Measurements from ENCODE around the gene CASR.

DNA sequence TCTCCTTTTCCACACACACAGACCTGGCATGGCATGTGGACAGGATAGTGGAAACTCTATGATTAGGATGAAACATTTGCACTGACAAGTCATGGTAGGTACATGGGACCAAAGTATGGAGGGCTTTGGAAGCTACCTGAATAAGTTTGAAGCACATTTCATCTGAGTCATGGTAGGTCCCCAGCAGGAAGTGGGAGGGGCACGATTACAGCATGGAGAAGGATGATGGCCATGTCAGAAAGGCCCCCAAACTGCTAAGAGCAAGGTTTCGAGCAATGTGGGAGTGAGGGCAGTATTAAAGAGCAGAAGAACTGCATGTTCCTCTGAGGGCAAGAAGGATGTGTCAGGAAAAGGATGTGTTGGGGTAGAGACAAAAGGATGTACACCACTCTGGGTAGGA, 90.0 kb downstream of the CASR start:
- TF ChIP-seq, protein P1, sequence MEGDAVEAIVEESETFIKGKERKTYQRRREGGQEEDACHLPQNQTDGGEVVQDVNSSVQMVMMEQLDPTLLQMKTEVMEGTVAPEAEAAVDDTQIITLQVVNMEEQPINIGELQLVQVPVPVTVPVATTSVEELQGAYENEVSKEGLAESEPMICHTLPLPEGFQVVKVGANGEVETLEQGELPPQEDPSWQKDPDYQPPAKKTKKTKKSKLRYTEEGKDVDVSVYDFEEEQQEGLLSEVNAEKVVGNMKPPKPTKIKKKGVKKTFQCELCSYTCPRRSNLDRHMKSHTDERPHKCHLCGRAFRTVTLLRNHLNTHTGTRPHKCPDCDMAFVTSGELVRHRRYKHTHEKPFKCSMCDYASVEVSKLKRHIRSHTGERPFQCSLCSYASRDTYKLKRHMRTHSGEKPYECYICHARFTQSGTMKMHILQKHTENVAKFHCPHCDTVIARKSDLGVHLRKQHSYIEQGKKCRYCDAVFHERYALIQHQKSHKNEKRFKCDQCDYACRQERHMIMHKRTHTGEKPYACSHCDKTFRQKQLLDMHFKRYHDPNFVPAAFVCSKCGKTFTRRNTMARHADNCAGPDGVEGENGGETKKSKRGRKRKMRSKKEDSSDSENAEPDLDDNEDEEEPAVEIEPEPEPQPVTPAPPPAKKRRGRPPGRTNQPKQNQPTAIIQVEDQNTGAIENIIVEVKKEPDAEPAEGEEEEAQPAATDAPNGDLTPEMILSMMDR (conservative IDR thresholded peaks at IDR 0.05; ENCODE audit: low read depth, low read length) = no peak
- TF ChIP-seq, protein P2, sequence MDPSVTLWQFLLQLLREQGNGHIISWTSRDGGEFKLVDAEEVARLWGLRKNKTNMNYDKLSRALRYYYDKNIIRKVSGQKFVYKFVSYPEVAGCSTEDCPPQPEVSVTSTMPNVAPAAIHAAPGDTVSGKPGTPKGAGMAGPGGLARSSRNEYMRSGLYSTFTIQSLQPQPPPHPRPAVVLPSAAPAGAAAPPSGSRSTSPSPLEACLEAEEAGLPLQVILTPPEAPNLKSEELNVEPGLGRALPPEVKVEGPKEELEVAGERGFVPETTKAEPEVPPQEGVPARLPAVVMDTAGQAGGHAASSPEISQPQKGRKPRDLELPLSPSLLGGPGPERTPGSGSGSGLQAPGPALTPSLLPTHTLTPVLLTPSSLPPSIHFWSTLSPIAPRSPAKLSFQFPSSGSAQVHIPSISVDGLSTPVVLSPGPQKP (IDR thresholded peaks at IDR 0.05; ENCODE audit: borderline replicate concordance, low read depth, low read length) = no peak
- no peak for TF ChIP-seq POLR2A (IDR thresholded peaks at IDR 0.05; ENCODE audit: low read depth, low read length)
- no peak for TF ChIP-seq SMC3 (IDR thresholded peaks at IDR 0.05; ENCODE audit: low read depth, low read length)
- no peak for TF ChIP-seq MAFK (IDR thresholded peaks at IDR 0.05; ENCODE audit: low read depth, low read length)
- no peak for TF ChIP-seq CEBPB (IDR thresholded peaks at IDR 0.05; ENCODE audit: low read depth, low read length)
- no peak for TF ChIP-seq BHLHE40 (IDR thresholded peaks at IDR 0.05; ENCODE audit: low read depth, low read length)
- TF ChIP-seq RAD21 (IDR thresholded peaks at IDR 0.05; ENCODE audit: low read length) = no peak

Measured in IMR-90 (cell line).